Measurements from ENCODE around the gene LRP1B.
A peak's percentile ranks its signal among the peaks of the same experiment; 100 is the strongest.

The LRP1B gene

GRCh38 chr2:141620372-141620771 lies 510.4 kb downstream of the LRP1B start:
- Mint-ChIP-seq H3K27ac (no peak overlapping the region), H3K4me1 (no peaks in the 10 kb centered on the region), H3K27me3 (ENCODE audit: low read depth) (no peaks in the 10 kb centered on the region), H3K9me3 (no peaks in the 10 kb centered on the region), H3K4me3 (no peak overlapping the region), H3K36me3 (ENCODE audit: low read depth) (no peaks in the 10 kb centered on the region)
- no peak for TF ChIP-seq CTCF (IDR thresholded peaks at IDR 0.05; ENCODE audit: unreplicated experiment in 3 of 3)

- Mint-ChIP-seq H3K4me1 (no peaks in the 10 kb centered on the region), H3K4me3 (no peak overlapping the region), H3K27ac (no peak overlapping the region), H3K27me3 (ENCODE audit: low read depth) (no peaks in the 10 kb centered on the region), H3K36me3 (ENCODE audit: low read depth) (no peaks in the 10 kb centered on the region), H3K9me3 (peaks cover 4% of the 10 kb centered on the region)
- no peak for TF ChIP-seq CTCF (IDR thresholded peaks at IDR 0.05; ENCODE audit: unreplicated experiment in 3 of 3)
Observed at GRCh38 chr2:141618457-141618856, 512.4 kb downstream of the LRP1B start.

GRCh38 chr2:141611981-141612380 lies 518.8 kb downstream of the LRP1B start:
- TF ChIP-seq CTCF (IDR thresholded peaks at IDR 0.05; ENCODE audit: unreplicated experiment in 3 of 3), result no peak
- peaks cover 19% of the 10 kb centered on the region for H3K4me1 Mint-ChIP-seq

GRCh38 chr2:141611176-141611571 lies 519.6 kb downstream of the LRP1B start:
- Mint-ChIP-seq H3K9me3 (peaks cover 4% of the 10 kb centered on the region), H3K27ac (peak overlapping the region; percentile 21 to 49 (median 28)), H3K4me1 (peaks cover 19% of the 10 kb centered on the region), H3K36me3 (ENCODE audit: low read depth) (no peaks in the 10 kb centered on the region), H3K4me3 (peak overlapping the region; percentile 5 to 63 (median 35)), H3K27me3 (ENCODE audit: low read depth) (no peaks in the 10 kb centered on the region)
- no peak for TF ChIP-seq CTCF (IDR thresholded peaks at IDR 0.05; ENCODE audit: unreplicated experiment in 3 of 3)

More at GRCh38 chr2:141611981-141612380, 518.8 kb downstream of the LRP1B start:
- Mint-ChIP-seq H3K27me3 (ENCODE audit: low read depth) (no peaks in the 10 kb centered on the region), H3K4me3 (no peak overlapping the region), H3K9me3 (peaks cover 4% of the 10 kb centered on the region), H3K27ac (no peak overlapping the region), H3K36me3 (ENCODE audit: low read depth) (no peaks in the 10 kb centered on the region)

- peak overlapping the region in 2 of 3 experiments; percentile 35 to 63 for H3K4me3 Mint-ChIP-seq
- H3K9me3 Mint-ChIP-seq, result peaks cover 4% of the 10 kb centered on the region
- H3K27me3 Mint-ChIP-seq (ENCODE audit: low read depth), result no peaks in the 10 kb centered on the region
- H3K27ac Mint-ChIP-seq, result peak overlapping the region; percentile 28 to 49 (median 41)
- H3K36me3 Mint-ChIP-seq (ENCODE audit: low read depth), result no peaks in the 10 kb centered on the region
- TF ChIP-seq CTCF (IDR thresholded peaks at IDR 0.05; ENCODE audit: unreplicated experiment in 3 of 3), result no peak
- peaks cover 19% of the 10 kb centered on the region for H3K4me1 Mint-ChIP-seq
Observed at GRCh38 chr2:141610564-141611175, 520.1 kb downstream of the LRP1B start.

- no peaks in the 10 kb centered on the region for H3K9me3 Mint-ChIP-seq
- H3K4me3 Mint-ChIP-seq, result no peak overlapping the region
Observed at GRCh38 chr2:141605163-141605562, 525.7 kb downstream of the LRP1B start.

More at GRCh38 chr2:141605163-141605562, 525.7 kb downstream of the LRP1B start:
- Mint-ChIP-seq H3K36me3 (ENCODE audit: low read depth) (no peaks in the 10 kb centered on the region), H3K27ac (no peak overlapping the region), H3K27me3 (ENCODE audit: low read depth) (no peaks in the 10 kb centered on the region), H3K4me1 (peaks cover 5% of the 10 kb centered on the region)
- TF ChIP-seq CTCF (IDR thresholded peaks at IDR 0.05; ENCODE audit: unreplicated experiment in 3 of 3), result no peak

Data from nephron (organoid).